Activated B cell treated with CpG ODN at 0.5 μM for 24 hours (primary cell): ENCODE data around the gene TMEM132D. TPM values are rescaled to one million over a fixed set of nuclear protein-coding genes. Genes with fewer than 3 reads are reported as not detected.

ENCODE experiments used
- ATAC-seq: fragments of 200-7000 bp; cut with Tn5 transposase; one replicate; pipeline ENCODE4 v1.10.0; 2021; ENCODE audit warnings: low read depth, mild to moderate bottlenecking, moderate library complexity
- CTCF ChIA-PET: fragments of 350-600 bp; sonication (Branson Sonifier 250); formaldehyde crosslinking; loops from one replicate; lab custom pipeline; 2021; ENCODE audit warnings: antibody characterized with exemption; lab: Charles Lee
- POLR2A ChIA-PET: fragments of 350-600 bp; sonication (Branson Sonifier 250); formaldehyde crosslinking; loops from one replicate; lab custom pipeline; 2021; ENCODE audit warnings: antibody characterized with exemption; lab: Charles Lee
- DNase-seq: peaks from one replicate; pipeline ENCODE4 v3.0.0; 2022
- H3K27ac Mint-ChIP-seq: one replicate; pipeline ENCODE4 v1.8.0; 2020; ENCODE audit warnings: mixed read lengths
- H3K27me3 Mint-ChIP-seq: one replicate; pipeline ENCODE4 v1.8.0; 2021; ENCODE audit warnings: mixed read lengths
- H3K36me3 Mint-ChIP-seq: one replicate; pipeline ENCODE4 v1.8.0; 2021; ENCODE audit warnings: low read depth, mixed read lengths
- H3K4me1 Mint-ChIP-seq: one replicate; pipeline ENCODE4 v1.8.0; 2021; ENCODE audit warnings: mixed read lengths
- H3K4me3 Mint-ChIP-seq: one replicate; pipeline ENCODE4 v1.8.0; 2020; ENCODE audit warnings: mild to moderate bottlenecking, mixed read lengths
- H3K9me3 Mint-ChIP-seq: one replicate; pipeline ENCODE4 v1.8.0; 2020; ENCODE audit warnings: mixed read lengths
- intact Hi-C: fragments of 100-400 bp; cut with micrococcal nuclease; formaldehyde crosslinking; loops from one replicate; pipeline ENCODE4 v1.15.1; 2024
- total RNA-seq: library from RNA; stranded (reverse); gene quantifications from 2 replicates; pipeline ENCODE4 v1.2.3, GENCODE V29; 2022
- TF ChIP-seq, protein P1 (sequence below): fragments of 200-600 bp; IDR thresholded peaks from one replicate; pipeline ENCODE4 v1.8.0; 2022; ENCODE audit warnings: antibody characterized with exemption, mild to moderate bottlenecking

The TMEM132D gene
- total RNA-seq, 1 donor from 2014 or later: not detected

DNA sequence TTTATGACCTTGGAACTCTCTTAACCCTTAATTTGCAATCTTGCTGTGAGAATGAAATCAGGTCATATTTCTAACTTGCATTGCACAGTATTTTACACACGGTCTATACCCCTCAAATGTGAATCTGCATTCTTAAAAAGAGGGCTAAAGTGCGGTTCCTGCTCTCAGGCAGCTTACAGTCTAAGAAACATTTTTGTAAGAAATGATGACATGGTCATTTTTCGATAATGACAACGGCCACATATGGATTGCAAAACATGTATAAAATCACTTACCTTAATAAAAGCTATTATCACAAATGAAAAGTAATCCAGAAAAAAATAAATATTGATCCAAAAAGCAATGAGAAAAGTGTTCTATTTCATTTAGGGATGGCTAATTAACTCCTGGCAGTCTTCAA, 24.8 kb upstream of the TMEM132D start:
- DNase-seq: no peak
- no peaks in the 10 kb centered on the region for H3K27me3 Mint-ChIP-seq
- TF ChIP-seq, protein P1, sequence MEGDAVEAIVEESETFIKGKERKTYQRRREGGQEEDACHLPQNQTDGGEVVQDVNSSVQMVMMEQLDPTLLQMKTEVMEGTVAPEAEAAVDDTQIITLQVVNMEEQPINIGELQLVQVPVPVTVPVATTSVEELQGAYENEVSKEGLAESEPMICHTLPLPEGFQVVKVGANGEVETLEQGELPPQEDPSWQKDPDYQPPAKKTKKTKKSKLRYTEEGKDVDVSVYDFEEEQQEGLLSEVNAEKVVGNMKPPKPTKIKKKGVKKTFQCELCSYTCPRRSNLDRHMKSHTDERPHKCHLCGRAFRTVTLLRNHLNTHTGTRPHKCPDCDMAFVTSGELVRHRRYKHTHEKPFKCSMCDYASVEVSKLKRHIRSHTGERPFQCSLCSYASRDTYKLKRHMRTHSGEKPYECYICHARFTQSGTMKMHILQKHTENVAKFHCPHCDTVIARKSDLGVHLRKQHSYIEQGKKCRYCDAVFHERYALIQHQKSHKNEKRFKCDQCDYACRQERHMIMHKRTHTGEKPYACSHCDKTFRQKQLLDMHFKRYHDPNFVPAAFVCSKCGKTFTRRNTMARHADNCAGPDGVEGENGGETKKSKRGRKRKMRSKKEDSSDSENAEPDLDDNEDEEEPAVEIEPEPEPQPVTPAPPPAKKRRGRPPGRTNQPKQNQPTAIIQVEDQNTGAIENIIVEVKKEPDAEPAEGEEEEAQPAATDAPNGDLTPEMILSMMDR: no peak
- intact Hi-C loops: no loop called here
- ChIA-PET POLR2A (no interaction called here), CTCF (no interaction called here)
- no peak for ATAC-seq
- H3K4me3 Mint-ChIP-seq: no peak overlapping the region
- no peak overlapping the region for H3K27ac Mint-ChIP-seq
- no peaks in the 10 kb centered on the region for H3K4me1 Mint-ChIP-seq
- no peaks in the 10 kb centered on the region for H3K36me3 Mint-ChIP-seq
- H3K9me3 Mint-ChIP-seq: no peaks in the 10 kb centered on the region

DNA sequence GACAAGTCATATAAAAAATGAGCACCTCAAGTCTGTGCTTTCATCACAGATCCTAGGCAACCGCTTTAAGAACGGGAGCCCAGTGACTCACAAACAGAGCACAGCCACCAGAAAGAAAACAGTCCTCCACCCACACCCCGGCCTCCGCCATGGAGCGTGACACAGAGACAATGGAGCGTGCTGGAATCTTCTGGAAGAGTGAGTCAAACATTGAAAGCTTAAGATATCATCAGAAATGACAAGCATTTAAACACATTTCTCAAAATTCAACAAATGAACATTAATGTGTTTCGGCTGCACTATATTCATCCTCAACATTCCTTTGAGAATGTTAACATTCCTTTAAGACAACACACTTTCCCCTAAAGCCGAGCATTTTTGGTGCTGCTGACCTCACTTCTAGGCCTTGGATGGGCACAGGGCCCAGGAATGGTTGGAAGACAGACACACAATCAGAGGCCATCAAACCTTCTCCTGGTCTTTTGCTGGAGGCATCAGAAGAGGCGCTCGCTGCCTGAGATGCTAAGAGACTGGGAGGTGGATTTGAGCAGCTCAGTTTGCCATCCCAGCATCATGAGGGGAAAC, 23.6 kb upstream of the TMEM132D start:
- no peaks in the 10 kb centered on the region for H3K4me1 Mint-ChIP-seq
- no peak overlapping the region for H3K27ac Mint-ChIP-seq
- no peak for ATAC-seq
- H3K27me3 Mint-ChIP-seq: no peaks in the 10 kb centered on the region
- POLR2A ChIA-PET: no interaction called here
- CTCF ChIA-PET: no interaction called here
- no peaks in the 10 kb centered on the region for H3K9me3 Mint-ChIP-seq
- H3K36me3 Mint-ChIP-seq: no peaks in the 10 kb centered on the region
- intact Hi-C loops: no loop called here
- H3K4me3 Mint-ChIP-seq: no peak overlapping the region
- no peak for DNase-seq
- TF ChIP-seq, protein P1: no peak

DNA sequence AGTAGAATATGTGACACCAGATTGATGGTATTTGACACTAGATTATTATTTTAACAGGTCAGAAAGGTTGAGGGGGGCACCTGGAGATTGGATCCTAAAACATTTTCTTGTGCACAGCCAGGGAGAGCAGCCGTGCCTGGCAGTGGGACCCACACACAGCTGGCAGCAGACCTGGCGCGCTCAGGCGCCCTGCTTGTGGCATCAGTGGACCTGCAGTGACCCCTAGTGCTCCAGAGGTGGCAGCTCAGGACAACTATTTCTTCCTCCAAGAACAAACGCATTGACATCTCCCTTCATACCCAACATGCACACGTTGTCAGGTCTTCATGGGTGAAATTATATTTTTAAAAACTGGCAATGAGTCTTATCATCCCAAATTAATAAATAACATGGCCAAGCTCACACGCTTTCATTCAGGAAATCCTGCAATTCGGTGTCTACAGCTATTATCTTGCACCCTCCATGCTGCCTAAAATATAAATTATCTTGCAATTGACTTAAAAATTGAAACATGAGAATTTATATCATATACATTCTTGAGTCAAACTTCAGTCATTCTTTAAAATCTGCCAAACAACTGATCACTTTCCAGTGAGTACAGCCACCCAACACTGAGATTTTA, 7.7 kb upstream of the TMEM132D start:
- TF ChIP-seq, protein P1: no peak
- intact Hi-C loops: loop anchor here (5.0 kb wide), 1 partner anchor 944 kb away; no protein-coding TSS in a partner anchor
- ChIA-PET CTCF (interaction anchor here (0.8 to 2.9 kb wide), 3 partner anchors 12 to 1652 kb away, joined by 3 to 20 read pairs (median 8); no protein-coding TSS in a partner anchor), POLR2A (no interaction called here)
- H3K9me3 Mint-ChIP-seq: no peaks in the 10 kb centered on the region
- ATAC-seq: no peak
- no peak overlapping the region for H3K27ac Mint-ChIP-seq
- no peak overlapping the region for H3K4me3 Mint-ChIP-seq
- H3K27me3 Mint-ChIP-seq: peaks cover 6% of the 10 kb centered on the region
- no peak for DNase-seq
- no peaks in the 10 kb centered on the region for H3K36me3 Mint-ChIP-seq
- no peaks in the 10 kb centered on the region for H3K4me1 Mint-ChIP-seq

DNA sequence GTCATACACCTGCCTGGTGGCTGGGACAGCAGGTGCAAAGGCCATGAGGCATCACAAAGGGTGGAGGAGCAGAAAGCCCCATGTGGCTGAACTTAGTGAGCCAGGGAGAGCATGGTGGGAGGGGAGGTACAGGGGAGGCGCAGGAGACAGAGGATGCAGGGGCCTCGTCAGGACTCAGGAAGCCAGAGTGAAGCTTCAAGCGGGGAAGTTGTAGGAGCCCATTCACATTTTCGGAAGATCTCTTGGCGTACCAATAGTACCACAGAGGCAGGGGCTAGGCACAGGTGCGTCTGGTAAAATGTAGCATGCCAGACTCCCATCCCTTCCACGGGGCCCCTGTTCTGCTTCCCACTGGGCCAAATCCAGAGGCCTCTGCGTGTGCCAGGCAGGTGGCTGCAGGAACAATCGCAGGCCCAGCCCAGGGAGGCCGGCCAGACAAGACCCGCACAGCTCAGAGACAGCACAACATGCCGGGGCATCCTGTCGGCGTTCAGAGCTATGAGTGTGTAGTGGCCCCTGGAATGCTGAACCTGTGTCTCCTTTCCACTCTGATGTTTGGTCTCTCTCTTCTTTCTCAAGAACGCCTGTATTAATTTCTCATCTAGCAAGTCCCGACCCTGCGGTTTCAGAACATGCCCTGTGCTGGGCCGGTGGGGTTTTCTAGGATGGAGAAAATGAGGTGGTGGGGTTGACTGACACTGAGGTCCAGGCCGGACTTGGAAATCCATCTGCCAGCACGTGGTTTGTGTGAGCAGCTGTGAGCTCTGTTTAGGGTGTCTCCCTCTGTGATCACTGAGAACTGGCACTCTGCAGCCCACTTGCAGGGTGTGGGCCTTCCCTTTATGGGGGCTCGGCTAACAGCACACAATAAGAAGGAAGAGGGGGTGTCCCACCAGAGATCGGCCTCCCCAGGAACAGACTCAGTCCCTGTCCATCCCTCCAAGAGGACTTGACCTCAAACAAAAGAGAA, 5.5 kb upstream of the TMEM132D start:
- no peak overlapping the region for H3K27ac Mint-ChIP-seq
- ChIA-PET POLR2A (no interaction called here), CTCF (interaction anchor here (0.8 to 2.9 kb wide), 3 partner anchors 1112 to 1650 kb away, joined by 3 to 20 read pairs (median 8); no protein-coding TSS in a partner anchor)
- TF ChIP-seq, protein P1: no peak
- H3K9me3 Mint-ChIP-seq: no peaks in the 10 kb centered on the region
- DNase-seq: no peak
- H3K4me1 Mint-ChIP-seq: no peaks in the 10 kb centered on the region
- peaks cover 18% of the 10 kb centered on the region for H3K27me3 Mint-ChIP-seq
- intact Hi-C loops: loop anchor here (5.0 kb wide), 1 partner anchor 942 kb away; no protein-coding TSS in a partner anchor
- no peak overlapping the region for H3K4me3 Mint-ChIP-seq
- H3K36me3 Mint-ChIP-seq: no peaks in the 10 kb centered on the region
- no peak for ATAC-seq
